Heart right ventricle (tissue), 16 donors: ENCODE measurements around the gene ADRB1. TPM values are rescaled to one million over a fixed set of nuclear protein-coding genes. Genes with fewer than 3 reads are reported as not detected.

Experiments
- ATAC-seq, 8 donors: fragments of 200-7000 bp; cut with Tn5 transposase; one replicate each; pipeline ENCODE4 v1.9.1; 2020; ENCODE audit warnings: mild to moderate bottlenecking in 8 of 8, moderate library complexity in 8 of 8, moderate number of reproducible peaks in 1 of 8
- DNase-seq, 2 donors: peaks; one replicate each; pipeline ENCODE4 v3.0.0-alpha.2; 2020
- H3K27ac ChIP-seq, 10 donors: fragments of 200-600 bp; sonication (generic) in 2 of 10; one replicate each; pipeline versions ENCODE4 v1.5.0 to v1.8.0; 2020 to 2022; ENCODE audit warnings: mild to moderate bottlenecking in 3 of 10
- H3K27me3 ChIP-seq, 7 donors: fragments of 200-600 bp; one replicate each; pipeline ENCODE4 v1.8.0; 2021 to 2022; ENCODE audit warnings: mild to moderate bottlenecking in 2 of 7
- H3K36me3 ChIP-seq, 9 donors: fragments of 200-600 bp; sonication (generic) in 1 of 9; one replicate each; pipeline versions ENCODE4 v1.5.0 to v1.8.0; 2020 to 2022; ENCODE audit warnings: mild to moderate bottlenecking in 2 of 9
- H3K4me1 ChIP-seq, 9 donors: fragments of 200-600 bp; sonication (generic) in 1 of 9; one replicate each; pipeline versions ENCODE4 v1.5.0 to v1.8.0; 2020 to 2022; ENCODE audit warnings: mild to moderate bottlenecking in 4 of 9
- H3K4me3 ChIP-seq, 10 donors: fragments of 200-600 bp; sonication (generic) in 2 of 10; one replicate each; pipeline versions ENCODE4 v1.5.0 to v1.8.0; 2020 to 2022; ENCODE audit warnings: mild to moderate bottlenecking in 7 of 10, moderate library complexity in 2 of 10
- H3K9me3 ChIP-seq, 11 donors: fragments of 200-600 bp in 10 of 11; sonication (generic) in 2 of 11; one replicate each; pipeline versions ENCODE4 v1.5.0 to v1.8.0; 2013 to 2022; ENCODE audit warnings: mild to moderate bottlenecking in 2 of 11, control low read depth in 1 of 11, moderate library complexity in 1 of 11
- WGBS, 2 donors: extraction: QIAGEN DNeasy Blood & Tissue Kit; methylation state at CpG; one replicate each; pipeline ENCODE4 v1.1.7; 2013; ENCODE audit warnings: inconsistent platforms in 1 of 2; 5-methylcytosine and 5-hydroxymethylcytosine counted together
- intact Hi-C, 10 donors: fragments of 100-400 bp; cut with DNase I; formaldehyde crosslinking; loops; one replicate each; pipeline versions ENCODE4 v1.11.1 to v1.14.2; 2022
- polyA plus RNA-seq, 2 donors: library from polyadenylated mRNA; stranded (reverse); fragments of 200-250 nt; gene quantifications; one replicate each; pipeline ENCODE4 v1.2.3, GENCODE V29; 2013
- total RNA-seq, 10 donors: library from RNA; stranded (reverse); fragmentation: NEBNext Ultra II Directional in 3 of 10; extraction: Animal tissue kit (Norgen Biotek cat#: 25700) in 3 of 10; gene quantifications; one replicate each; pipeline versions ENCODE4 v1.2.1 to v1.2.4, GENCODE V29; 2021 to 2023
- TF ChIP-seq, protein P1 (sequence below), 9 donors: fragments of 200-600 bp; sonication (generic) in 2 of 9; IDR thresholded peaks; one replicate each; pipeline versions ENCODE4 v1.5.0 to v1.8.0; 2021 to 2022; ENCODE audit warnings: antibody characterized with exemption in 9 of 9, mild to moderate bottlenecking in 5 of 9, moderate library complexity in 1 of 9
- donor health status: Arrhythmogenic right ventricular cardiomyopathy.
- donor health status: ischemic (EF 13 %, LVEDD 7.1; RV severe dilation, severe dysfunction).
- donor health status: healthy with polysubstance abuse.
- donor health status: DM: no; HTN: yes; CAD: no.
- donor health status: DM: no; HTN: no; CAD: no.
- donor health status: ischemic (EF 25% LVEDD 6.9; RV normal size, moderate dysfunction).
- donor health status: ischemic (EF 25% LVEDD 5.7; RV mildly dilated, moderate dysfunction).
- donor health status: healthy.
- donor health status: DM: yes; HTN: yes; CAD: no.
- donor health status: Ischemic cardiomyopathy.
- donor health status: ischemic (EF 35%, LVEDD 5.7; RV mildly dilated, moderate dysfunction).
- donor health status: nonischemic (EF 11% LVEDD 7.7; RV severe dilation, severe dysfunction).
- donor health status: DM: yes; HTN: yes; CAD: no.
- donor health status: PGD.
- donor health status: ischemic (EF 29% LVEDD 5.4; RV normal size, mild dysfunction).
- donor health status: nonischemic (EF 23%, LVEDD 6.1; RV moderate dilation, normal function).

The ADRB1 gene
- total and polyA plus RNA-seq, 12 donors, result 4.7 to 98.7 (median 36.0) TPM

DNA sequence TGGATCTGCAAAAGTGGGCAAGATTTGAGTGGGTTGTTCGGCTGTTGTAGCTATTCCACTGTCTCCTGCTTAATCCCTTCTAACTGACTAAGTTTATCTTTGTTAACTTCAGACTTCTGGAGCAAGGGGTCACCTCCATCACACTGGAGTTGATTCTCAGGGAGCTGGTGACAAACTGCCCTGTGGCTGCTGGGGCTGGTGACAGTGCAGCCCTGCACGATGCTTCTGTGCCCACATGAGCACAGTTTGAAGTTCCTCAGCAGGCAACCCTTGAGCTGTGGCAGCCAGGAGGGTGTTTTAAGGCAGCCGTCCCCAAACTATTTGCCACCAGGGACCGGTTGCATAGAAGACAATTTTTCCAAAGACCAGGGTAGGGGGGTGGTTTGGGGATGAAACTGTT lies 40.5 kb downstream of the ADRB1 start:
- ATAC-seq, result no peak
- Histone ChIP-seq H3K4me1 (no peaks in the 10 kb centered on the region), H3K4me3 (no peak overlapping the region), H3K9me3 (no peaks in the 10 kb centered on the region), H3K27me3 (no peaks in the 10 kb centered on the region), H3K36me3 (no peaks in the 10 kb centered on the region), H3K27ac (no peak overlapping the region)
- intact Hi-C loops, result no loop called here
- WGBS, 2 donors, result 87 to 96% methylated on average over 4 of the region's 4 CpGs
- no peak for DNase-seq
- TF ChIP-seq, protein P1, sequence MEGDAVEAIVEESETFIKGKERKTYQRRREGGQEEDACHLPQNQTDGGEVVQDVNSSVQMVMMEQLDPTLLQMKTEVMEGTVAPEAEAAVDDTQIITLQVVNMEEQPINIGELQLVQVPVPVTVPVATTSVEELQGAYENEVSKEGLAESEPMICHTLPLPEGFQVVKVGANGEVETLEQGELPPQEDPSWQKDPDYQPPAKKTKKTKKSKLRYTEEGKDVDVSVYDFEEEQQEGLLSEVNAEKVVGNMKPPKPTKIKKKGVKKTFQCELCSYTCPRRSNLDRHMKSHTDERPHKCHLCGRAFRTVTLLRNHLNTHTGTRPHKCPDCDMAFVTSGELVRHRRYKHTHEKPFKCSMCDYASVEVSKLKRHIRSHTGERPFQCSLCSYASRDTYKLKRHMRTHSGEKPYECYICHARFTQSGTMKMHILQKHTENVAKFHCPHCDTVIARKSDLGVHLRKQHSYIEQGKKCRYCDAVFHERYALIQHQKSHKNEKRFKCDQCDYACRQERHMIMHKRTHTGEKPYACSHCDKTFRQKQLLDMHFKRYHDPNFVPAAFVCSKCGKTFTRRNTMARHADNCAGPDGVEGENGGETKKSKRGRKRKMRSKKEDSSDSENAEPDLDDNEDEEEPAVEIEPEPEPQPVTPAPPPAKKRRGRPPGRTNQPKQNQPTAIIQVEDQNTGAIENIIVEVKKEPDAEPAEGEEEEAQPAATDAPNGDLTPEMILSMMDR (IDR thresholded peaks at IDR 0.05), result no peak

DNA sequence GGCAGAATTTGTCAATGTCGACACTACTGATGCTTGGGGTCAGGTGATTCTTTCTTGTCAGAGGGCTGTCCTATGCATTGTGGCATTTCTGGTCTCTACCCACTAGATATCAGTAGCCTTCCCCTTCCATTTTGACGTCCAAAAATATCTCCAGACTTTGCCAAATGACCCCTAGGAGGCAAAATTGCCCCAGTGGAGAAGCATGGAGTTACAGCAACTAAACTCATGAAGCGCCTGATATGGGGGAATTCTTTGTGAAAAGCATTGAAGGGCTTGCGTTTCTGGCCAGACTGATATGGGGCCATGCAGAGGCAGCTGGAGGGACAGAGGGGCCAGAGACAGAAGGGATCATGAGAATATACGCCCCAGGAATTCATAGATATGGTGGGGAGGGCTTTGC lies 43.6 kb downstream of the ADRB1 start:
- ATAC-seq, result no peak
- H3K4me3 ChIP-seq, result no peak overlapping the region
- no peak overlapping the region for H3K27ac ChIP-seq
- H3K4me1 ChIP-seq, result no peaks in the 10 kb centered on the region
- no peaks in the 10 kb centered on the region for H3K9me3 ChIP-seq
- H3K36me3 ChIP-seq, result no peaks in the 10 kb centered on the region
- H3K27me3 ChIP-seq, result no peaks in the 10 kb centered on the region
- TF ChIP-seq, protein P1 (IDR thresholded peaks at IDR 0.05), result no peak
- DNase-seq, result no peak
- 74 to 78% methylated on average over 5 of the region's 5 CpGs for WGBS, 2 donors
- intact Hi-C loops, result no loop called here

DNA sequence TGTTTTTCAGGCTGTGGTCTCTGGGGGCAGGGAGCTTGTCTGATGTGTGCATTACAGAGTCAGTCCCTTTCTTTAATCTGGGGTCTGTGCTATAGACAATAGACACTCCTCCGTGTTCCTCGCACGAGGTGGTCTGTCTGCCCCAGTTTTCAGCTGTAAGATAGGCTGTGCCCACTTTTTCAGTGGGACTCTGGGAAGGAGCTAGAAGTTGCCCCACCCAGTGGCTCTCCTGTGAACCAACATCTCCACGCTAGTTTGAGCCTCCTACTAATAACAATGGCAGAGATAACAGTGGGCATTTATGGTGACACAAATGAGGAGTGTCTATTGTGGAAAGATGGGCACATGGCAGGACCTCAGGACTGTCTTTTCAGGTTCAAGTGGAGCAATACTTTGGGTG lies 44.0 kb downstream of the ADRB1 start:
- TF ChIP-seq, protein P1 (IDR thresholded peaks at IDR 0.05), result peak in 5 of 9 donors; percentile 1 to 32 (median 30)
- Histone ChIP-seq H3K36me3 (no peaks in the 10 kb centered on the region), H3K27me3 (no peaks in the 10 kb centered on the region), H3K4me3 (no peak overlapping the region), H3K4me1 (no peaks in the 10 kb centered on the region), H3K27ac (no peak overlapping the region), H3K9me3 (no peaks in the 10 kb centered on the region)
- intact Hi-C loops, result no loop called here
- 69 to 71% methylated on average over 4 of the region's 4 CpGs for WGBS, 2 donors
- DNase-seq, result no peak
- peak in 4 of 8 donors; percentile 24 to 51 (median 38) for ATAC-seq

DNA sequence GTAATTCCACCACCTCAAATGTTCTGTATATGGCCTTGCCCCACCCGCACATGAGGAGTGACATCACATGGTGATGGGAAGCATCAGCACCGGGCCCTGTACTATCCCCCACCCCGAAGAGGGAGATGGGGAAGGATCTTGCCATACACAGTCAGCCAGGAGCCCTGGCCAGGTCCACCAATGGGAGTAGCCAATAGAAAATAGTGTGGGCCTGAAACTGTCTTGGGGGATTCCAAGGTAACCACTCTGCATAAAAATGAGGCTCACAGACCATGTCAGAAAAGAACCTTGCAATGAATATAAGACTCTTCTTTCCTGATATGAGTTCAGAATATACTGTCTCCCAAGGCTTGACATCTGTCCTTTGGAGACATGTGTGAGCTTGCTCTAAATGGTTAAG lies 51.1 kb downstream of the ADRB1 start:
- no peak for ATAC-seq
- no peak for DNase-seq
- TF ChIP-seq, protein P1 (IDR thresholded peaks at IDR 0.05), result no peak
- H3K36me3 ChIP-seq, result no peaks in the 10 kb centered on the region
- 87 to 94% methylated on average over 3 of the region's 3 CpGs for WGBS, 2 donors
- H3K27me3 ChIP-seq, result peaks cover 0 to 4% (median 0%) of the 10 kb centered on the region in 7 donors
- no peak overlapping the region for H3K4me3 ChIP-seq
- H3K9me3 ChIP-seq, result no peaks in the 10 kb centered on the region
- no peak overlapping the region for H3K27ac ChIP-seq
- peaks cover 0 to 22% (median 0%) of the 10 kb centered on the region in 9 donors for H3K4me1 ChIP-seq
- intact Hi-C loops, result loop anchor here in 4 of 10 donors (5.0 to 10.0 kb wide), 4 partner anchors 52 to 292 kb away; partner anchors contain the start of gene ADRB1 (in 1 of the 4)
